HepG2 (cell line): Measurements from ENCODE around the gene PRR36. TPM values are rescaled to one million over a fixed set of nuclear protein-coding genes. Genes with fewer than 3 reads are reported as not detected.
A peak's percentile ranks its signal among the peaks of the same experiment; 100 is the strongest.

Experiments
- ARNTL ChIP-seq: sonication (generic); formaldehyde crosslinking; IDR thresholded peaks from 2 replicates; pipeline ENCODE4 v1.4.0; 2020; ENCODE audit warnings: mild to moderate bottlenecking, missing genetic modification reagents
- CBFB ChIP-seq: sonication (generic); formaldehyde crosslinking; IDR thresholded peaks from 2 replicates; pipeline ENCODE4 v1.4.0; 2020; ENCODE audit warnings: missing genetic modification reagents
- CENPT ChIP-seq: sonication (generic); formaldehyde crosslinking; IDR thresholded peaks from 2 replicates; pipeline ENCODE4 v1.8.0; 2022; ENCODE audit warnings: low read depth, mild to moderate bottlenecking, moderate library complexity, missing genetic modification reagents
- FOXA3 ChIP-seq: IDR thresholded peaks from 2 replicates; pipeline ENCODE4 v1.6.1; 2016; ENCODE audit warnings: missing genetic modification reagents, missing compliant biosample characterization
- FOXK2 ChIP-seq: fragments of 450-650 bp; IDR thresholded peaks from 2 replicates; pipeline ENCODE4 v1.6.1; 2016
- HNRNPL ChIP-seq: fragments of 200-400 bp; formaldehyde crosslinking; IDR thresholded peaks from 2 replicates; pipeline ENCODE4 v1.6.1; 2017; ENCODE audit warnings: mild to moderate bottlenecking, low read depth, low read length
- KAT2B ChIP-seq: fragments of 150-350 bp; IDR thresholded peaks from 2 replicates; pipeline ENCODE4 v1.6.1; 2014; ENCODE audit warnings: low read depth, low read length, borderline replicate concordance
- KMT2B ChIP-seq: IDR thresholded peaks from 2 replicates; pipeline ENCODE4 v1.6.1; 2016; ENCODE audit warnings: missing genetic modification reagents, missing compliant biosample characterization
- MTA1 ChIP-seq: sonication (generic); formaldehyde crosslinking; IDR thresholded peaks from 2 replicates; pipeline ENCODE4 v1.4.0; 2020; ENCODE audit warnings: missing genetic modification reagents, mild to moderate bottlenecking, borderline replicate concordance
- MTF2 ChIP-seq: sonication (generic); formaldehyde crosslinking; IDR thresholded peaks from 2 replicates; pipeline ENCODE4 v1.5.0; 2020; ENCODE audit warnings: missing genetic modification reagents, borderline replicate concordance
- SMAD3 ChIP-seq: sonication (generic); formaldehyde crosslinking; IDR thresholded peaks from 2 replicates; pipeline ENCODE4 v1.4.0; 2020; ENCODE audit warnings: missing genetic modification reagents
- SRSF9 ChIP-seq: fragments of 200-400 bp; formaldehyde crosslinking; IDR thresholded peaks from 2 replicates; pipeline ENCODE4 v1.6.1; 2018; ENCODE audit warnings: borderline replicate concordance, mild to moderate bottlenecking, low read depth, low read length; ENCODE audit not compliant: insufficient read depth, poor library complexity, severe bottlenecking
- SSRP1 ChIP-seq: IDR thresholded peaks from 2 replicates; pipeline ENCODE4 v1.6.1; 2016; ENCODE audit warnings: control low read depth
- ZC3H13 ChIP-seq: sonication (generic); formaldehyde crosslinking; IDR thresholded peaks from 2 replicates; pipeline ENCODE4 v1.8.1; 2023; ENCODE audit warnings: mild to moderate bottlenecking, missing genetic modification reagents, moderate library complexity
- ZKSCAN1 ChIP-seq: fragments of 150-350 bp; IDR thresholded peaks from 2 replicates; pipeline ENCODE4 v1.6.1; 2014; ENCODE audit warnings: low read length
- ZMYM2 ChIP-seq: sonication (generic); formaldehyde crosslinking; IDR thresholded peaks from 2 replicates; pipeline ENCODE4 v1.8.0; 2022; ENCODE audit warnings: mild to moderate bottlenecking, missing genetic modification reagents
- ZMYM3 ChIP-seq: sonication (generic); formaldehyde crosslinking; IDR thresholded peaks from 2 replicates; pipeline ENCODE4 v1.5.1; 2020; ENCODE audit warnings: mild to moderate bottlenecking, missing genetic modification reagents
- ZNF207 ChIP-seq: fragments of 450-650 bp; IDR thresholded peaks from 2 replicates; pipeline ENCODE4 v1.6.1; 2016; ENCODE audit warnings: antibody characterized with exemption, borderline replicate concordance
- ZNF256 ChIP-seq: sonication (generic); formaldehyde crosslinking; conservative IDR thresholded peaks from 2 replicates; pipeline ENCODE4 v1.4.0; 2020; ENCODE audit warnings: missing genetic modification reagents
- ZNF468 ChIP-seq: sonication (generic); formaldehyde crosslinking; IDR thresholded peaks from 2 replicates; pipeline ENCODE4 v1.8.0; 2022; ENCODE audit warnings: mild to moderate bottlenecking, moderate library complexity, missing genetic modification reagents
- ZNF530 ChIP-seq: sonication (generic); formaldehyde crosslinking; IDR thresholded peaks from 2 replicates; pipeline ENCODE4 v1.5.0; 2020; ENCODE audit warnings: low read depth, mild to moderate bottlenecking, missing genetic modification reagents
- ZNF543 ChIP-seq: sonication (generic); formaldehyde crosslinking; IDR thresholded peaks from 2 replicates; pipeline ENCODE4 v1.4.0; 2020; ENCODE audit warnings: mild to moderate bottlenecking, missing genetic modification reagents
- ZNF562 ChIP-seq: sonication (generic); formaldehyde crosslinking; IDR thresholded peaks from 2 replicates; pipeline ENCODE4 v1.8.0; 2022; ENCODE audit warnings: missing genetic modification reagents, borderline replicate concordance
- ZNF670 ChIP-seq: sonication (generic); formaldehyde crosslinking; IDR thresholded peaks from 2 replicates; pipeline ENCODE4 v1.8.0; 2022; ENCODE audit warnings: mild to moderate bottlenecking, missing genetic modification reagents, borderline replicate concordance
- ZNF775 ChIP-seq: sonication (generic); formaldehyde crosslinking; IDR thresholded peaks from 2 replicates; pipeline ENCODE4 v1.4.0; 2020; ENCODE audit warnings: missing genetic modification reagents, mild to moderate bottlenecking, moderate library complexity, borderline replicate concordance
- ZSCAN30 ChIP-seq: sonication (generic); formaldehyde crosslinking; IDR thresholded peaks from 2 replicates; pipeline ENCODE4 v1.5.0; 2020; ENCODE audit warnings: mild to moderate bottlenecking, missing genetic modification reagents
- polyA plus RNA-seq, 8 experiments: library from polyadenylated mRNA; depleted of rRNA in 3 of 8; stranded (reverse) in 7 of 8; unstranded in 1 of 8; fragments of >200 nt; fragmentation: Illumina TruSeq in 4 of 8; extraction: Trizol in 4 of 8; gene quantifications; 2 replicates each; pipeline versions ENCODE4 v1.2.1 to v1.2.3, GENCODE V29; 2011 to 2016; ENCODE audit warnings: low read depth in 4 of 8, missing spikeins in 1 of 8, mixed read lengths in 1 of 8; ENCODE audit not compliant: insufficient read depth in 1 of 8
- total RNA-seq, 5 experiments: library from RNA; depleted of rRNA; stranded (reverse); fragments of >200 nt; fragmentation: Illumina TruSeq; extraction: Trizol; gene quantifications; 2 replicates each; pipeline ENCODE4 v1.2.3, GENCODE V29; 2016; ENCODE audit warnings: low read depth in 1 of 5
- TF ChIP-seq, protein P1 (sequence below): sonication (generic); formaldehyde crosslinking; IDR thresholded peaks from 2 replicates; pipeline ENCODE4 v1.8.1; 2022; ENCODE audit warnings: mild to moderate bottlenecking, missing genetic modification reagents
- TF ChIP-seq, protein P2 (sequence below): sonication (generic); formaldehyde crosslinking; IDR thresholded peaks from 2 replicates; pipeline ENCODE4 v1.4.0; 2020; ENCODE audit warnings: low read depth, mild to moderate bottlenecking, missing genetic modification reagents
- TF ChIP-seq, protein P3 (sequence below): IDR thresholded peaks from 2 replicates; pipeline ENCODE4 v1.6.1; 2016; ENCODE audit warnings: low read depth, borderline replicate concordance

Gene PRR36
- total and polyA plus RNA-seq, 2 of the 13 experiments (the other 11 are each of a cell fraction or from before 2014, with no cell fraction given) = 0.07 to 0.17 TPM

DNA sequence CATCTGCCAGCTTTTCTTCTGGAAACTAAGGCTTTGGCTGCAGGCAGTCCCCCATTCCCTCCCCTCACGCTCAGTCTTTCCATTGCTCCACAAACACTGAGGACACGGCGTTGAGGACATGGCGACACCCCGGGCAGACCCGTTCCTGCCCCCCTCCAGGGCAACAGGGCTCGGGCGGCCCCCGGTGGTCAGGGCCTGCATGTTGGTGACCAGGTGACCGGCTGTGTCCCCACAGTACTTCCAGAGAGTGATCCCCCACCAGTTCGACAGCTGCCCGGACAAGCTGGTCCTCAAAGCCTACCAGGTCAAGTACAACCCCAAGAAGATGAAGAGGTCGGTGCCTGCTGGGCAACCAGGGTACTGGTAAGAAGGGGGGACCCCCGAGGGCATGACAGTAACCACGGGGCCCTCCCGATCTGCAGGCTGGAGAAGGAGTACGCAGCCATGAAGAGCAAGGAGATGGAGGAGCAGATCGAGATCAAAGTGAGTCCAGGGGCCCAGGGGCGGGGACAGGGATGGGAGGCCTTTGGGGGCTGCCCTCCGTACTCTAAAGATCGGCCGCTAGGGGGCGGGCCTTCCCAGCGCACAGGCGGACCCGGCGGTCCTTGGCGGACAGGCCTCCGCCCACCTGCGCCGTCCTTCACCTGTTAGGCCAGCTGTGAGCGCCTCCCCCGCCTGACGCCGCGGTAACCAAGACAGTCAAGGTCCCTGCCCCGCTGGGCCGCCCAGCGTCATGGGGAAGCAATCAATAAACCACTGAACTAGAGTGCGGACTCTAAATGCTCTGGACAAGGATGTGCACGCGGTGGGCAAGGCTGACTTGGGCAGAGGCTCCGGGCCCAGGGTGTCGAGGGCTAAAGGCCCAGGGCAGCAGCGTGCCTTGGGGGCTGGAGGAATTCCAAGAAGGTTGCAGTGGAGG, 21.1 kb downstream of the PRR36 start (continued):
- peak; percentile 86; the same call in 1 of the 2 replicates for TF ChIP-seq HNRNPL
- TF ChIP-seq, protein P1, sequence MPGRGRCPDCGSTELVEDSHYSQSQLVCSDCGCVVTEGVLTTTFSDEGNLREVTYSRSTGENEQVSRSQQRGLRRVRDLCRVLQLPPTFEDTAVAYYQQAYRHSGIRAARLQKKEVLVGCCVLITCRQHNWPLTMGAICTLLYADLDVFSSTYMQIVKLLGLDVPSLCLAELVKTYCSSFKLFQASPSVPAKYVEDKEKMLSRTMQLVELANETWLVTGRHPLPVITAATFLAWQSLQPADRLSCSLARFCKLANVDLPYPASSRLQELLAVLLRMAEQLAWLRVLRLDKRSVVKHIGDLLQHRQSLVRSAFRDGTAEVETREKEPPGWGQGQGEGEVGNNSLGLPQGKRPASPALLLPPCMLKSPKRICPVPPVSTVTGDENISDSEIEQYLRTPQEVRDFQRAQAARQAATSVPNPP (CRISPR knock-in tag) = peak; percentile 88; the same call in 1 of the 2 replicates
- no peak; the same call in 1 of the 2 replicates for TF ChIP-seq MTF2 (CRISPR knock-in tag)
- TF ChIP-seq FOXA3 (CRISPR knock-in tag) = peak; percentile 73
- no peak for TF ChIP-seq CENPT
- no peak for TF ChIP-seq ZNF468 (CRISPR knock-in tag)
- TF ChIP-seq SRSF9 = no peak
- TF ChIP-seq ZNF207 = no peak
- TF ChIP-seq FOXK2 = no peak
- TF ChIP-seq ZNF562 = no peak
- no peak for TF ChIP-seq ZNF530 (CRISPR knock-in tag)
- peak; percentile 82 for TF ChIP-seq ZNF670
- peak; percentile 88 for TF ChIP-seq ARNTL (CRISPR knock-in tag)
- peak; percentile 83; the same call in 1 of the 2 replicates for TF ChIP-seq CBFB (CRISPR knock-in tag)
- 0 out of 2 replicates have a peak, but pooled peaks have one; percentile 70 for TF ChIP-seq ZC3H13 (CRISPR knock-in tag)
- 0 out of 2 replicates have a peak, but pooled peaks have one; percentile 10 for TF ChIP-seq ZMYM2
- peak; percentile 10; the same call in 1 of the 2 replicates for TF ChIP-seq ZKSCAN1
- TF ChIP-seq ZNF543 = peak; percentile 89
- TF ChIP-seq, protein P2, sequence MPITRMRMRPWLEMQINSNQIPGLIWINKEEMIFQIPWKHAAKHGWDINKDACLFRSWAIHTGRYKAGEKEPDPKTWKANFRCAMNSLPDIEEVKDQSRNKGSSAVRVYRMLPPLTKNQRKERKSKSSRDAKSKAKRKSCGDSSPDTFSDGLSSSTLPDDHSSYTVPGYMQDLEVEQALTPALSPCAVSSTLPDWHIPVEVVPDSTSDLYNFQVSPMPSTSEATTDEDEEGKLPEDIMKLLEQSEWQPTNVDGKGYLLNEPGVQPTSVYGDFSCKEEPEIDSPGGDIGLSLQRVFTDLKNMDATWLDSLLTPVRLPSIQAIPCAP (CRISPR knock-in tag) = no peak
- TF ChIP-seq, protein P3, sequence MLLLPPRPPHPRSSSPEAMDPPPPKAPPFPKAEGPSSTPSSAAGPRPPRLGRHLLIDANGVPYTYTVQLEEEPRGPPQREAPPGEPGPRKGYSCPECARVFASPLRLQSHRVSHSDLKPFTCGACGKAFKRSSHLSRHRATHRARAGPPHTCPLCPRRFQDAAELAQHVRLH (CRISPR knock-in tag) = peak; percentile 87
- peak; percentile 71; the same call in 1 of the 2 replicates for TF ChIP-seq KAT2B
- TF ChIP-seq ZSCAN30 (CRISPR knock-in tag) = no peak
- TF ChIP-seq ZNF256 = peak; percentile 95; the same call in 1 of the 2 replicates
- peak; percentile 55; the same call in 1 of the 2 replicates for TF ChIP-seq SSRP1 (CRISPR knock-in tag)
- peak; percentile 79; the same call in 1 of the 2 replicates for TF ChIP-seq ZNF775 (CRISPR knock-in tag)
- TF ChIP-seq SMAD3 (CRISPR knock-in tag) = peak; percentile 95
- peak; percentile 54; the same call in 1 of the 2 replicates for TF ChIP-seq ZMYM3 (CRISPR knock-in tag)
- TF ChIP-seq KMT2B = peak; percentile 72; the same call in 1 of the 2 replicates
- TF ChIP-seq MTA1 (CRISPR knock-in tag) = peak; percentile 99
